Testis (tissue), 2 donors: ENCODE data around the gene JAKMIP2.

Source experiments
- CTCF ChIP-seq, 3 experiments: fragments of 450-650 bp in 2 of 3; fragments of 200-600 bp in 1 of 3; sonication (generic) in 1 of 3; IDR thresholded peaks; one replicate each; pipeline ENCODE4 v1.5.1; 2016 to 2019; ENCODE audit warnings: antibody characterized with exemption in 3 of 3, mild to moderate bottlenecking in 2 of 3, moderate library complexity in 1 of 3
- POLR2A ChIP-seq: fragments of 450-650 bp; IDR thresholded peaks from one replicate; pipeline ENCODE4 v1.6.1; 2017; ENCODE audit warnings: antibody characterized with exemption, mild to moderate bottlenecking, moderate library complexity

- TF ChIP-seq CTCF (IDR thresholded peaks at IDR 0.05) (no peak), POLR2A (no peak)
Observed at GRCh38 chr5:147661541-147661940, 121.0 kb downstream of the JAKMIP2 start.
